Measurements from ENCODE around the gene ESRRB.

ESRRB gene

DNA sequence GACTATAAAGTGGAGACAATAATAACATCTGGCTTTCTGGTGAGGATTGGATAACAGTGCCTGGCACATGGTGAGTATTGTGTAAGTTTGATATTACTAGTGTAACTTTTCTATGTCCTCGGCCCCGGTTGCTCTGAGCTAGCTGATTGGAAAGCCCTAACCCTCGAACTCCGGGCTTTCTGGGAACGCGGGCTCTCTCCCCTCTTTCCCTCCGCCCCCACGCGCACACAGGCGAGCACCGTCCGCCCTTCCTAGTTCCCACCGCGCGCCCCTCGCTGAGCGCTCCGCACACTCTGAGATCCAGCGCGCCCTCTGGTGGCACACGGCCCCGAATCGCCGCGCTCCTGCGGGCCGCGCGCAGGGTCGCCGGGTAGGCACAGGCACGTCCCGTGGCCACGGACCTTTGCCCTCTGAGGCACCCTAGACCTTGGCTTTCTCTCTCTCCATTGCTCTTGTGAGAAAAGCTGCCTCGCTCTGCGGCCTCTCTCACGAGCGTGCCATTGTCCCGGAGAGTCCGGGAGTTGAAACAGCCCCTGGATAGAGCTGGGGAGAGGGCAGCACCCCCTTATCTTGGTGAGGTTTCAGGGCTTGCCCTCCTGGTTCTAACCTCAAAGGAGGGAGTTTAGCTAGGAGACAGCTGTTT is 23.2 kb upstream of the ESRRB start:
- DNase-seq (ENCODE audit: low read depth) = peak; percentile 4

- DNase-seq (ENCODE audit: low read depth) = no peak
Observed at GRCh38 chr14:76354310-76354709, 21.6 kb upstream of the ESRRB start.

- no peak for DNase-seq (ENCODE audit: low read depth)
Observed at GRCh38 chr14:76355771-76356170, 20.2 kb upstream of the ESRRB start.

- no peak for DNase-seq (ENCODE audit: low read depth)
Observed at GRCh38 chr14:76371066-76371465, 4.9 kb upstream of the ESRRB start.

GRCh38 chr14:76373456-76373855 is 2.5 kb upstream of the ESRRB start:
- DNase-seq (ENCODE audit: low read depth) = no peak

DNA sequence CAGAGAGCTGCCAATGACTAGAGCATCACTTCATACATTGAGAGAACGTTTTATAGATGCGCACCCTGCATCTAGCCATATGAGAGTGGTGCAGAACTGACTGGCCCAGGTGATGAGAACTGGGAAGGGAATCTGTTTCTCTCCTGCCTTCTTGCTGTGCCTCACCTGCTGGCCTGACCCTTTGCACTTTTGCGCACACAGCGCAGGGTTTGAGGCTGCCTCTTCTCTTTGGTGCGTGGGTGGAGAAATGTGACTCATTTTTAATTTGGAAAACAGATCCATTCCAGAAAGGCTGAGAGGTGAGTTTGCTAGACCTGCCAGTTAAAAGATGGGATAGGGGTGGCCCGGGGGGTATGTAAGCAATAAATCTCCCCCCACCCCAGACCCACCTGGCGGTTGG is 453 bp upstream of the ESRRB start:
- no peak for DNase-seq (ENCODE audit: low read depth)

DNA sequence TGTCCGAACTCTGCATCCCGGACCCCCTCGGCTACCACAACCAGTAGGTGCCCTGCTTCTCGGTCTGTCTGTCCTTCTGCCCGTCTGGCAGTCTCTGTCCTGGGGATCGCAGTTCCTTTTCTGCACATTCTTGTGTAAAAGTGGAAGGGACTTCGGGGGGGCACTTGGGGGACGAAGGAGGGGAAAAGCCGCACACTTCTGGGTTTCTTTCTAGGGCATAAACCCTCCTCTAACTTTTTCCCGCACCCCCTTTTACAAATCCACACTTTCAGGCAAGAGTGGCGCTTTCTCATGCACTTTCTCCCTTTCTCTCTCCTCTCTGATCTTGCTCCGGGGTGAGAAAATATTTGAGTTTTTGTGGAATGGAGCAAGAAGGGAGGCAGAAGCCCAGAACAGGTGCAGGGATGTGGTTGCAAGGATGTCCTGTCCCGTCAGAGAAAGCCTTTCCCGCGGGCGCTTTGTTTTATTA is 506 bp downstream of the ESRRB start:
- DNase-seq (ENCODE audit: low read depth) = no peak

- no peak for DNase-seq (ENCODE audit: low read depth)
Observed at GRCh38 chr14:76376878-76377734, 1.2 kb downstream of the ESRRB start.

- DNase-seq (ENCODE audit: low read depth) = no peak
Observed at GRCh38 chr14:76377735-76378074, 1.8 kb downstream of the ESRRB start.

GRCh38 chr14:76380991-76381390 is 5.1 kb downstream of the ESRRB start:
- DNase-seq (ENCODE audit: low read depth) = no peak

DNA sequence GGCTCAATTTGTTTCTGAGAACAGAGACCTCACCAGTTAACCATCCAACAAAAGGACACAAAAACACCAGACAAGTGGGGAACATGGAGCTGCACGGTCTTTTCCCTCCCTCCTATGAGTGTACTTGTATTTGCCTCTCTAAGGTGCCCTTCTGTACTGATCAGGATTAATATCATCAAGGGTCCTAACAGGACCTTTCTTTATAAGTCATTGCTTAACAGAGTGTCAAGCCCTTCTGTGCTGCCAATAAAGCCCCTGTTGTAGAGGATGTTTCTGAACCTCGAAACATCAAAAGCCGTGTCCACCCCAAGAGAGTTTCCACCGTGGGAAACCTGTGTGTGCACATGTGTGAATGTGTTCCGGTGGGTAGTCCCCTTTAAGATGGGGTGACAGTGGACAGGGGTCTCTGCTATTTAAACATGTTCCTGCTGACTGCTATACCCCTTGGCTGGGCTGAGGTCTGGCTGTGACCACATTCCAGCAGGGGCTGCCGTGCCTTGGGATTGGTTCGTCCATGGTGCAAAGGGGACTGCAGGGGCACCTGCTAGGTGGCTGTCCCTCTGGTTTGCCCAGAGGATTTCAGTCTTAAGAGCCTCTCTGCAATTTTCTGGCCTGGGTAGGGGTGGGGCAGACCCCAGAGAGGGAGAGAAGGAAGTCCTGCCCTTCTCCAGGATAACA is 6.0 kb downstream of the ESRRB start:
- no peak for DNase-seq (ENCODE audit: low read depth)

DNA sequence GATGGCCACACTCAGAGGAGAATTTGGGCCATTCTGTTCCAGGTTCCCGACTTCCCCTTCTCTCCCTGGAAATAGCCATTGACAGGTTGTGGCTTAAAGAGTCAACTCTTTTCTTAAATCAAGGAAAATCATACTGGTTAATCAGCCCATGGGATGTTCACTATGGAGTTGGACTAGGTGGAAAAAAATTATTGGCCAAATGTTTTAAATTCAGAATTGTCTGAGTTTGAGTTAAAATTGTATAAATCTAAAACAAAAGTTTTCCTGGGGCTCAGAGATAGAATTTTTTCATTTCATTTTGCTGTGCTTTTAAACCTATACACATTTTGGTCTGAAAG is 6.5 kb downstream of the ESRRB start:
- no peak for DNase-seq (ENCODE audit: low read depth)

GRCh38 chr14:76385435-76385834 is 9.5 kb downstream of the ESRRB start:
- DNase-seq (ENCODE audit: low read depth) = no peak

DNA sequence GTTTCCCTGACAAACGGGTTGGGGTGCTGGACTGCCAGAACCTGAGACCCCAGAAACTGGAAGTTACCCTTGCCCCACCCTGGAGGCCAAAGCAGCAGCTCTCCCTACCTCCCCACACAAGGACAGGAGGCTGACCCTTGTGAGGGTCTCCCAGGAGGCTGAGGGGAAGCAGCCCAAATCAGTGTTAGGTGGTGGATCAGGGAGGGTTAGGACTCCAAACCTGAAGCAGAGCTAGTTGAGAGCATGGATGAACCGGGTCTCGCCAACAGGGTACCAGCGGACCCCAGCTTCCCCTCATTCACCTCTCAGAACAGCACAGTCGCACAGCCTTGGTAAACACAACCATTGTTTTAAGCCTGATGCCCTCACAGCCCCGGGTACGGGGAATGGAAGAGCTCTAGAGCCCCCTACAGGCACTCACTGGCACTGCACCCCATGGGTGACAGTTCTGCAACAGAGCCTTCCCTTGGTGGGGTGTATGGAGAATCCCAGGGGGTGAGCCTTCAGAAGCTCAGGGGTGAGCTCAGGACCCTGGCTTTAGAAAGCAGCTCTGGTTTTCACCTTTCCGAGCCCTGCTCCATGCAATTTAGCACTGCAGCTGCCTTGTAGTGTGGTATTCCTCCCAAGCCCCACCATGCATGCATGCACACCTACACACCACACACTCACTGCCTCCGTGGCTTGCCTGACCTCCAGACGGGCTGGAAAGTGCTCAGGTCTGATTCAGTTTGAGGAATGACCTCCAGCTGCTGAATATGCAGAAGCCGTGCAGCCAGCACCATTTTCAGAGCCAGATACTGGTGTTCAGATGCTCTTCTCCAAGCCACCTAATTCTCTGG is 11.2 kb downstream of the ESRRB start:
- DNase-seq (ENCODE audit: low read depth) = peak; percentile 17

- DNase-seq (ENCODE audit: low read depth) = no peak
Observed at GRCh38 chr14:76389841-76390240, 13.9 kb downstream of the ESRRB start.

DNA sequence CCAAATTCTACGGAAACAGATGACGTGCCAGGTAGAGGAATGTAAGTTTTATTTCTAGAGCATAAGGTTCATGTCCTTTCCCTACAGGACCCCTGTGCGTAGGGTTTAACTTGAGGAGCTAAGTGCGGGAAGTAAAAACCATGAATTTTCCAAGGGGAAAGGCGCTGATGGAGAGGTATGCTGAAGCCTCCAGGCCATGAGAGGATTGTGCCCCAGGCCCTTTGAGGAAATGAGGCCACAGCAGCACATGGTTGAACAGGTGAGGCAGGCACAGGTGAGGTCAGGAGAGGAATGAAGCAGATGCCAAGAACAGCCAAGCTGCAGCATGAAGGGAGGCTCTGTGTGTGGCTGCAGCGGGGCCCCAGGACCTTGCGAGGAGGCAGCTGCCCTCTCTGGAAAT is 14.7 kb downstream of the ESRRB start:
- DNase-seq (ENCODE audit: low read depth) = no peak

GRCh38 chr14:76391981-76392690 is 16.2 kb downstream of the ESRRB start:
- no peak for DNase-seq (ENCODE audit: low read depth)

DNA sequence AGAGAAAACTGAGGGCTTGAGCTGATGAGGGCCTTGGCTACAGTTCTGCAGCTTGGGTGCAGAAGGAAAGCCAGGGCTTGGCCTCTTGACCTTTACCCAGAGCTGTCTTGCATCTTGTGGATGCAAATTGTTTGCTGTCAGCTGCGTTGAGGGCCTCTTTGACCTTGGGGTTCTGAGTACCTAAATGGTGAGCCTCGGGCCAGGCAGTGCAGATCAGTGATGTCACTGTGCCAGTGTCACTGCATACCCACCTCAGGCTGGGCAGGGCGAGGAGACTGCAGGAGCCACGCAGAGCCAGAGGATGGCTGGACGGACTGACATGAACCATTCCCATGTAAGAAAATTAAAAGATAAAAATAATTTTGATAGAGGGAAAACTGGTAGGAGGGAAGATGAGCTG is 18.6 kb downstream of the ESRRB start:
- no peak for DNase-seq (ENCODE audit: low read depth)

DNA sequence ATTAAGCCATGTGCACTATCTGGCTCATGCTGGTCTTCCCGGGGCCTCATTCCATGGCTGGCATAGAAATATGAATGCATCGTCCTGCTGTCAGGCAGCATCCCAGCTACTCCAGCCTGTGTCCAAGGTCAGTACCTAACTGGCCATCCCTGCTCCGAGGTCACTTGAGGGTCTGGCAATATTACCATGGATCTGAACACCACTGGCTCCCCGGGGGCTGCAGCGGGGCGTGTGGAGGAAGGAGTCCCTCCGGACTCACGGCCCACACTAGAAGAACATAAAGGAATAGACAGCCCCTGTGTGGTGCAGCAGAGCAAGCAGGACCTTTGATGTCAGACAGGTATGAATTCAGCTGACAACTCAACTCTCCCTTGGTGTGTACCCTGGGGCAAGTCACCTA is 19.2 kb downstream of the ESRRB start:
- no peak for DNase-seq (ENCODE audit: low read depth)

- DNase-seq (ENCODE audit: low read depth) = no peak
Observed at GRCh38 chr14:76396714-76397187, 20.8 kb downstream of the ESRRB start.

DNA sequence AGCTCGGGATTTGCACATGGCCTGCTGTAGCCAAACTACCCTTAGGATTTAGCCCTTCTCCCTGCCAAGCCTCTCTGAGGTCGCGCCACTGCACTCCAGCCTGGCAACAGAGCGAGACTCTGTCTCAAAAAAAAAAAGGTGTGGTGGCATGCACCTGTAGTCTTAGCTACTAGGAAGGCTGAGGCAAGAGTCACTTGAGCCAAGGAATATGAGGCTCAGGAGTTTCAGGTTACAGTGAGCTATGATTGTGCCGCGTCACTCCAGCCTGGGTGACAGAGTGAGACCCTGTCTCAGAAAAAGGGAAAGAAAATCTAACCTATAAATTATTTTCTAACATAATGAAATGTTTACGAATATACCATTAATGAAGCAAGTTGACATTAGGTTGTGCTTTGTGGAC is 29.7 kb downstream of the ESRRB start:
- DNase-seq (ENCODE audit: low read depth) = no peak
